H9 (cell line): Measurements from ENCODE around the gene FAM174B. TPM values are rescaled to one million over a fixed set of nuclear protein-coding genes. Genes with fewer than 3 reads are reported as not detected.

Experiments
- DNase-seq: peaks from one replicate; pipeline ENCODE4 v3.0.0-alpha.2; 2017
- H2AFZ ChIP-seq: one replicate; pipeline ENCODE4 v1.6.1; 2013; ENCODE audit warnings: mild to moderate bottlenecking, low read length, control low read depth, moderate library complexity
- H2AK5ac ChIP-seq: 2 replicates; pipeline ENCODE4 v1.6.1; 2013; ENCODE audit warnings: low read length, control low read depth, mixed read lengths; ENCODE audit not compliant: insufficient read length
- H2BK120ac ChIP-seq: one replicate; pipeline ENCODE4 v1.6.1; 2013; ENCODE audit warnings: low read depth, mild to moderate bottlenecking, low read length, control low read depth, inconsistent platforms; ENCODE audit not compliant: poor library complexity, severe bottlenecking
- H2BK12ac ChIP-seq: 2 replicates; pipeline ENCODE4 v1.6.1; 2013; ENCODE audit warnings: low read length, control low read depth, mixed read lengths, low read depth; ENCODE audit not compliant: insufficient read length
- H2BK15ac ChIP-seq: 2 replicates; pipeline ENCODE4 v1.6.1; 2013; ENCODE audit warnings: low read depth, low read length, control low read depth
- H2BK20ac ChIP-seq: one replicate; pipeline ENCODE4 v1.6.1; 2013; ENCODE audit warnings: low read depth, mild to moderate bottlenecking, low read length, control low read depth, inconsistent platforms; ENCODE audit not compliant: poor library complexity, severe bottlenecking
- H2BK5ac ChIP-seq: 2 replicates; pipeline ENCODE4 v1.6.1; 2013; ENCODE audit warnings: low read length, control low read depth, mixed read lengths; ENCODE audit not compliant: insufficient read length
- H3K14ac ChIP-seq: 2 replicates; pipeline ENCODE4 v1.6.1; 2013; ENCODE audit warnings: low read length, control low read depth; ENCODE audit not compliant: insufficient read depth
- H3K18ac ChIP-seq: 2 replicates; pipeline ENCODE4 v1.6.1; 2013; ENCODE audit warnings: low read depth, mild to moderate bottlenecking, mixed read lengths, low read length, control low read depth; ENCODE audit not compliant: insufficient read length
- H3K23ac ChIP-seq: 2 replicates; pipeline ENCODE4 v1.6.1; 2013; ENCODE audit warnings: low read length, control low read depth, mixed read lengths, low read depth; ENCODE audit not compliant: insufficient read length
- H3K23me2 ChIP-seq: 2 replicates; pipeline ENCODE4 v1.6.1; 2013; ENCODE audit warnings: low read depth, mild to moderate bottlenecking, mixed read lengths, low read length, control low read depth; ENCODE audit not compliant: insufficient read length, poor library complexity, severe bottlenecking
- H3K27ac ChIP-seq: 2 replicates; pipeline ENCODE4 v1.5.1; 2013; ENCODE audit warnings: low read length, control low read depth, mixed read lengths, low read depth; ENCODE audit not compliant: insufficient read length
- H3K27me3 ChIP-seq: 2 replicates; pipeline ENCODE4 v1.6.1; 2013; ENCODE audit warnings: low read length, control low read depth, inconsistent platforms; ENCODE audit not compliant: insufficient read depth
- H3K4ac ChIP-seq: 2 replicates; pipeline ENCODE4 v1.6.1; 2013; ENCODE audit warnings: low read depth, mild to moderate bottlenecking, control low read depth, inconsistent platforms, low read length, moderate library complexity
- H3K4me1 ChIP-seq: 2 replicates; pipeline ENCODE4 v1.6.1; 2013; ENCODE audit warnings: low read length, control low read depth, inconsistent platforms; ENCODE audit not compliant: insufficient read depth
- H3K4me2 ChIP-seq: 2 replicates; pipeline ENCODE4 v1.6.1; 2013; ENCODE audit warnings: low read length, control low read depth, mixed read lengths; ENCODE audit not compliant: insufficient read length, insufficient read depth
- H3K56ac ChIP-seq: 2 replicates; pipeline ENCODE4 v1.6.1; 2013; ENCODE audit warnings: low read depth, mild to moderate bottlenecking, mixed read lengths, low read length, control low read depth; ENCODE audit not compliant: insufficient read length
- H3K79me1 ChIP-seq: 2 replicates; pipeline ENCODE4 v1.6.1; 2013; ENCODE audit warnings: low read depth, mild to moderate bottlenecking, moderate library complexity, low read length, control low read depth, inconsistent platforms; ENCODE audit not compliant: insufficient read depth, poor library complexity, severe bottlenecking
- H3K79me2 ChIP-seq: 2 replicates; pipeline ENCODE4 v1.6.1; 2013; ENCODE audit warnings: low read length, control low read depth, inconsistent platforms; ENCODE audit not compliant: insufficient read depth
- H3K9ac ChIP-seq: 2 replicates; pipeline ENCODE4 v1.6.1; 2013; ENCODE audit warnings: low read length, control low read depth, mixed read lengths; ENCODE audit not compliant: insufficient read length; ENCODE audit errors: extremely low read depth
- H3K9me3 ChIP-seq: one replicate; pipeline ENCODE4 v1.6.1; 2013; ENCODE audit warnings: low read depth, low read length, inconsistent platforms; ENCODE audit not compliant: control insufficient read depth
- H3T11ph ChIP-seq: one replicate; pipeline ENCODE4 v1.6.1; 2013; ENCODE audit warnings: mild to moderate bottlenecking, low read length, control low read depth, inconsistent platforms
- H4K20me1 ChIP-seq: one replicate; pipeline ENCODE4 v1.6.1; 2013; ENCODE audit not compliant: control insufficient read depth, insufficient read length, insufficient read depth
- H4K5ac ChIP-seq: 2 replicates; pipeline ENCODE4 v1.6.1; 2013; ENCODE audit warnings: low read depth, mild to moderate bottlenecking, mixed read lengths, low read length, control low read depth; ENCODE audit not compliant: insufficient read length
- H4K8ac ChIP-seq: replicated peaks from 2 replicates; pipeline ENCODE4 v1.6.1; 2013; ENCODE audit warnings: low read length, control low read depth, mixed read lengths, low read depth; ENCODE audit not compliant: insufficient read length
- H4K91ac ChIP-seq: 2 replicates; pipeline ENCODE4 v1.6.1; 2013; ENCODE audit warnings: low read depth, mild to moderate bottlenecking, moderate library complexity, mixed read lengths, low read length, control low read depth; ENCODE audit not compliant: insufficient read length
- H3K27ac Mint-ChIP-seq, 3 experiments: 2 replicates in 2 of 3; 3 replicates in 1 of 3; pipeline ENCODE4 v1.8.0; 2020 to 2021; ENCODE audit warnings: mixed read lengths in 3 of 3, mild to moderate bottlenecking in 1 of 3, moderate library complexity in 1 of 3
- H3K27me3 Mint-ChIP-seq: 2 replicates; pipeline ENCODE4 v1.8.0; 2021; ENCODE audit warnings: low read depth, mild to moderate bottlenecking, moderate library complexity, mixed read lengths
- H3K36me3 Mint-ChIP-seq, 3 experiments: 2 replicates in 2 of 3; 3 replicates in 1 of 3; pipeline ENCODE4 v1.8.0; 2020 to 2021; ENCODE audit warnings: low read depth in 3 of 3, mixed read lengths in 3 of 3; ENCODE audit not compliant: insufficient read depth in 1 of 3
- H3K4me1 Mint-ChIP-seq, 2 experiments: 2 replicates each; pipeline ENCODE4 v1.8.0; 2020; ENCODE audit warnings: mixed read lengths in 2 of 2
- H3K4me3 Mint-ChIP-seq, 2 experiments: 2 replicates in 1 of 2; 3 replicates in 1 of 2; pipeline ENCODE4 v1.8.0; 2020 to 2021; ENCODE audit warnings: mild to moderate bottlenecking in 2 of 2, mixed read lengths in 2 of 2, moderate library complexity in 1 of 2
- H3K9me3 Mint-ChIP-seq, 2 experiments: 2 replicates in 1 of 2; 3 replicates in 1 of 2; pipeline ENCODE4 v1.8.0; 2020; ENCODE audit warnings: mild to moderate bottlenecking in 2 of 2, mixed read lengths in 2 of 2, moderate library complexity in 1 of 2
- WGBS: extraction: QIAGEN DNeasy Blood & Tissue Kit; methylation state at CpG from one replicate; pipeline ENCODE4 v1.1.7; 2013; ENCODE audit warnings: missing lambda C conversion rate, low lambda C conversion rate, mixed read lengths; ENCODE audit not compliant: insufficient read length; ENCODE audit errors: extremely low coverage; 5-methylcytosine and 5-hydroxymethylcytosine counted together
- total RNA-seq: library from RNA; stranded (reverse); gene quantifications from 2 replicates; pipeline ENCODE4 v1.2.1, GENCODE V29; 2021
- TF ChIP-seq, protein P1 (sequence below): fragments of 200-600 bp; sonication (generic); conservative IDR thresholded peaks from 3 replicates; pipeline ENCODE4 v1.8.0; 2021; ENCODE audit warnings: antibody characterized with exemption, mild to moderate bottlenecking

FAM174B gene
- total RNA-seq, 1 experiment from 2014 or later: 38.0 TPM

GRCh38 chr15:92631721-92632120 is 23.9 kb downstream of the FAM174B start:
- H3K4ac ChIP-seq: no peak overlapping the region
- peaks cover 7% of the 10 kb centered on the region; the same call in 1 of the 2 replicates for H3K4me1 ChIP-seq
- no peak overlapping the region for H3K4me3 Mint-ChIP-seq
- H3K27me3 ChIP-seq: no peaks in the 10 kb centered on the region
- TF ChIP-seq, protein P1, sequence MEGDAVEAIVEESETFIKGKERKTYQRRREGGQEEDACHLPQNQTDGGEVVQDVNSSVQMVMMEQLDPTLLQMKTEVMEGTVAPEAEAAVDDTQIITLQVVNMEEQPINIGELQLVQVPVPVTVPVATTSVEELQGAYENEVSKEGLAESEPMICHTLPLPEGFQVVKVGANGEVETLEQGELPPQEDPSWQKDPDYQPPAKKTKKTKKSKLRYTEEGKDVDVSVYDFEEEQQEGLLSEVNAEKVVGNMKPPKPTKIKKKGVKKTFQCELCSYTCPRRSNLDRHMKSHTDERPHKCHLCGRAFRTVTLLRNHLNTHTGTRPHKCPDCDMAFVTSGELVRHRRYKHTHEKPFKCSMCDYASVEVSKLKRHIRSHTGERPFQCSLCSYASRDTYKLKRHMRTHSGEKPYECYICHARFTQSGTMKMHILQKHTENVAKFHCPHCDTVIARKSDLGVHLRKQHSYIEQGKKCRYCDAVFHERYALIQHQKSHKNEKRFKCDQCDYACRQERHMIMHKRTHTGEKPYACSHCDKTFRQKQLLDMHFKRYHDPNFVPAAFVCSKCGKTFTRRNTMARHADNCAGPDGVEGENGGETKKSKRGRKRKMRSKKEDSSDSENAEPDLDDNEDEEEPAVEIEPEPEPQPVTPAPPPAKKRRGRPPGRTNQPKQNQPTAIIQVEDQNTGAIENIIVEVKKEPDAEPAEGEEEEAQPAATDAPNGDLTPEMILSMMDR: peak; percentile 49; the same call in 2 of the 3 replicates
- H3K9me3 ChIP-seq: no peaks in the 10 kb centered on the region
- no peak overlapping the region for H2BK5ac ChIP-seq
- H3K23me2 ChIP-seq: no peaks in the 10 kb centered on the region
- H3K4me1 Mint-ChIP-seq: peaks cover 25 to 33% of the 10 kb centered on the region in 2 experiments
- H3K27ac ChIP-seq: no peak overlapping the region
- no peaks in the 10 kb centered on the region for H3K27me3 Mint-ChIP-seq
- peaks cover 4% of the 10 kb centered on the region; the same call in 1 of the 2 replicates for H3K79me2 ChIP-seq
- no peak overlapping the region for H2AFZ ChIP-seq
- no peak overlapping the region for H2BK15ac ChIP-seq
- no peak overlapping the region for H4K8ac ChIP-seq
- no CpG with 5 or more reads among the region's 11 CpGs for WGBS
- no peak overlapping the region for H2BK120ac ChIP-seq
- no peak overlapping the region for H3K18ac ChIP-seq
- peaks cover 15 to 33% (median 18%) of the 10 kb centered on the region in 3 experiments; a peak in 6 of 7 replicates for H3K36me3 Mint-ChIP-seq
- H4K20me1 ChIP-seq: no peaks in the 10 kb centered on the region
- no peak overlapping the region for H3K14ac ChIP-seq
- H3K56ac ChIP-seq: no peak overlapping the region
- no peak overlapping the region for H3K9ac ChIP-seq
- H3K79me1 ChIP-seq: peaks cover 2% of the 10 kb centered on the region
- H3K27ac Mint-ChIP-seq: no peak overlapping the region
- no peak overlapping the region for H3T11ph ChIP-seq
- H3K4me2 ChIP-seq: no peak overlapping the region
- H3K23ac ChIP-seq: no peak overlapping the region
- H2BK12ac ChIP-seq: no peak overlapping the region
- H4K5ac ChIP-seq: no peak overlapping the region
- H4K91ac ChIP-seq: no peak overlapping the region
- H3K9me3 Mint-ChIP-seq: peaks cover 6 to 7% of the 10 kb centered on the region in 2 experiments
- no peak overlapping the region for H2BK20ac ChIP-seq
- DNase-seq: no peak
- no peak overlapping the region for H2AK5ac ChIP-seq
